ENCODE results near the gene ABHD17C. TPM values are rescaled to one million over a fixed set of nuclear protein-coding genes. Genes with fewer than 3 reads are reported as not detected.

Gene ABHD17C
- total RNA-seq, 4 donors from 2014 or later = 1.1 to 4.3 (median 2.1) TPM

GRCh38 chr15:80697075-80697685, 2.1 kb downstream of the ABHD17C start:
- DNase-seq (ENCODE audit: low spot score) (no peak), ATAC-seq (ENCODE audit: low FRiP score) (no peak)
- TF ChIP-seq CTCF (IDR thresholded peaks at IDR 0.05) = no peak

- no peak for TF ChIP-seq CTCF (IDR thresholded peaks at IDR 0.05)
- ATAC-seq (ENCODE audit: low FRiP score) (no peak), DNase-seq (ENCODE audit: low spot score) (no peak)
Observed at GRCh38 chr15:80698676-80699075, 3.6 kb downstream of the ABHD17C start.

GRCh38 chr15:80699981-80700380, 4.9 kb downstream of the ABHD17C start:
- no peak for ATAC-seq (ENCODE audit: low FRiP score)
- no peak for TF ChIP-seq CTCF (IDR thresholded peaks at IDR 0.05)
- no peak for DNase-seq (ENCODE audit: low spot score)

- no peak for TF ChIP-seq CTCF (IDR thresholded peaks at IDR 0.05)
- no peak for ATAC-seq (ENCODE audit: low FRiP score)
- DNase-seq (ENCODE audit: low spot score) = no peak
Observed at GRCh38 chr15:80701676-80702311, 6.7 kb downstream of the ABHD17C start.

- no peak for ATAC-seq (ENCODE audit: low FRiP score)
- TF ChIP-seq CTCF (IDR thresholded peaks at IDR 0.05) = no peak
- DNase-seq (ENCODE audit: low spot score) = no peak
Observed at GRCh38 chr15:80703081-80703480, 8.0 kb downstream of the ABHD17C start.

- ATAC-seq (ENCODE audit: low FRiP score) (no peak), DNase-seq (ENCODE audit: low spot score) (no peak)
- no peak for TF ChIP-seq CTCF (IDR thresholded peaks at IDR 0.05)
Observed at GRCh38 chr15:80703965-80704364, 8.9 kb downstream of the ABHD17C start.

GRCh38 chr15:80706161-80706560, 11.1 kb downstream of the ABHD17C start:
- no peak for DNase-seq (ENCODE audit: low spot score)
- no peak for TF ChIP-seq CTCF (IDR thresholded peaks at IDR 0.05)
- ATAC-seq (ENCODE audit: low FRiP score) = no peak
